ENCODE data around the gene SKAP1. TPM values are rescaled to one million over a fixed set of nuclear protein-coding genes. Genes with fewer than 3 reads are reported as not detected.

SKAP1 gene
- total RNA-seq, 1 donor from 2014 or later = 5.1 TPM

GRCh38 chr17:48144231-48144630 is 285.8 kb downstream of the SKAP1 start:
- Histone ChIP-seq H3K4me1 (no peaks in the 10 kb centered on the region), H3K9me3 (no peaks in the 10 kb centered on the region), H3K36me3 (no peaks in the 10 kb centered on the region), H3K27ac (no peak overlapping the region), H3K4me3 (no peak overlapping the region), H3K27me3 (peaks cover 24% of the 10 kb centered on the region)
- intact Hi-C loops (cut with DNase I) = no loop called here
- no peak for ATAC-seq
- no peak for DNase-seq
- TF ChIP-seq, protein P1, sequence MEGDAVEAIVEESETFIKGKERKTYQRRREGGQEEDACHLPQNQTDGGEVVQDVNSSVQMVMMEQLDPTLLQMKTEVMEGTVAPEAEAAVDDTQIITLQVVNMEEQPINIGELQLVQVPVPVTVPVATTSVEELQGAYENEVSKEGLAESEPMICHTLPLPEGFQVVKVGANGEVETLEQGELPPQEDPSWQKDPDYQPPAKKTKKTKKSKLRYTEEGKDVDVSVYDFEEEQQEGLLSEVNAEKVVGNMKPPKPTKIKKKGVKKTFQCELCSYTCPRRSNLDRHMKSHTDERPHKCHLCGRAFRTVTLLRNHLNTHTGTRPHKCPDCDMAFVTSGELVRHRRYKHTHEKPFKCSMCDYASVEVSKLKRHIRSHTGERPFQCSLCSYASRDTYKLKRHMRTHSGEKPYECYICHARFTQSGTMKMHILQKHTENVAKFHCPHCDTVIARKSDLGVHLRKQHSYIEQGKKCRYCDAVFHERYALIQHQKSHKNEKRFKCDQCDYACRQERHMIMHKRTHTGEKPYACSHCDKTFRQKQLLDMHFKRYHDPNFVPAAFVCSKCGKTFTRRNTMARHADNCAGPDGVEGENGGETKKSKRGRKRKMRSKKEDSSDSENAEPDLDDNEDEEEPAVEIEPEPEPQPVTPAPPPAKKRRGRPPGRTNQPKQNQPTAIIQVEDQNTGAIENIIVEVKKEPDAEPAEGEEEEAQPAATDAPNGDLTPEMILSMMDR (IDR thresholded peaks at IDR 0.05) = no peak

GRCh38 chr17:48143629-48144028 is 286.4 kb downstream of the SKAP1 start:
- TF ChIP-seq, protein P1 (IDR thresholded peaks at IDR 0.05) = no peak
- no peaks in the 10 kb centered on the region for H3K4me1 ChIP-seq
- no peak overlapping the region for H3K27ac ChIP-seq
- H3K9me3 ChIP-seq = no peaks in the 10 kb centered on the region
- no peaks in the 10 kb centered on the region for H3K36me3 ChIP-seq
- intact Hi-C loops (cut with DNase I) = no loop called here
- no peak for DNase-seq
- ATAC-seq = no peak
- H3K4me3 ChIP-seq = no peak overlapping the region
- peaks cover 20% of the 10 kb centered on the region for H3K27me3 ChIP-seq

- Histone ChIP-seq H3K27me3 (no peaks in the 10 kb centered on the region), H3K36me3 (no peaks in the 10 kb centered on the region), H3K4me1 (no peaks in the 10 kb centered on the region), H3K9me3 (no peaks in the 10 kb centered on the region), H3K4me3 (no peak overlapping the region), H3K27ac (no peak overlapping the region)
- ATAC-seq = peak; percentile 92
- TF ChIP-seq, protein P1 (IDR thresholded peaks at IDR 0.05) = no peak
- no peak for DNase-seq
- intact Hi-C loops (cut with DNase I) = loop anchor here (10.0 kb wide), 1 partner anchor 55 kb away; no protein-coding TSS in a partner anchor
Measured at GRCh38 chr17:48139944-48140343, 290.1 kb downstream of the SKAP1 start.

DNA sequence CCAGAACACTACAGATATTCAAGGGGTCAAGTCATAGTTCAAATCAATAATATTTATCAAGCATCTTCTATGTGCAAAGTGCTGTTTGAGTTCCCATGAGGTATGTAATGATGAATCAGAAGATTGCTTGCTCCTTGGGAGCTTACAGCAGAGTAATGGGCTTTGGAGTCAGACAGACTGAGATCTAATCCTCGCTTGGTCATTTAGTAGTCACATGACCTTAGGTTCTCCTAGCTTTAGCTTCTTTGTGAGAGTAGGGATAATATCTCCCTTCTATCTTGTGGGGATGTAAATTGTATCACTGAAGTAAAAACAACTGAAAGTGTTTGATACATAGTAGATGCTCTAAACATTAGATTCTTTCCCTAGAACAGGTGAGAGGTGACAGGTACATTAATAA is 292.4 kb downstream of the SKAP1 start:
- H3K27ac ChIP-seq = no peak overlapping the region
- DNase-seq (no peak), ATAC-seq (no peak)
- TF ChIP-seq, protein P1 (IDR thresholded peaks at IDR 0.05) = no peak
- H3K9me3 ChIP-seq = no peaks in the 10 kb centered on the region
- H3K4me1 ChIP-seq = no peaks in the 10 kb centered on the region
- no peaks in the 10 kb centered on the region for H3K36me3 ChIP-seq
- no peaks in the 10 kb centered on the region for H3K27me3 ChIP-seq
- intact Hi-C loops (cut with DNase I) = loop anchor here (10.0 kb wide), 1 partner anchor 53 kb away; no protein-coding TSS in a partner anchor
- no peak overlapping the region for H3K4me3 ChIP-seq

GRCh38 chr17:48134912-48135480 is 295.0 kb downstream of the SKAP1 start:
- ATAC-seq = no peak
- DNase-seq = no peak
- intact Hi-C loops (cut with DNase I) = loop anchor here (10.0 kb wide), 1 partner anchor 50 kb away; no protein-coding TSS in a partner anchor
- Histone ChIP-seq H3K27me3 (no peaks in the 10 kb centered on the region), H3K4me3 (no peak overlapping the region), H3K9me3 (no peaks in the 10 kb centered on the region), H3K27ac (no peak overlapping the region), H3K36me3 (no peaks in the 10 kb centered on the region), H3K4me1 (no peaks in the 10 kb centered on the region)
- TF ChIP-seq, protein P1 (IDR thresholded peaks at IDR 0.05) = no peak
